ENCODE data around the gene VPREB3. TPM values are rescaled to one million over a fixed set of nuclear protein-coding genes. Genes with fewer than 3 reads are reported as not detected.
A peak's percentile ranks its signal among the peaks of the same experiment; 100 is the strongest.

Gene VPREB3
- total RNA-seq, 1 experiment from 2014 or later = not detected

DNA sequence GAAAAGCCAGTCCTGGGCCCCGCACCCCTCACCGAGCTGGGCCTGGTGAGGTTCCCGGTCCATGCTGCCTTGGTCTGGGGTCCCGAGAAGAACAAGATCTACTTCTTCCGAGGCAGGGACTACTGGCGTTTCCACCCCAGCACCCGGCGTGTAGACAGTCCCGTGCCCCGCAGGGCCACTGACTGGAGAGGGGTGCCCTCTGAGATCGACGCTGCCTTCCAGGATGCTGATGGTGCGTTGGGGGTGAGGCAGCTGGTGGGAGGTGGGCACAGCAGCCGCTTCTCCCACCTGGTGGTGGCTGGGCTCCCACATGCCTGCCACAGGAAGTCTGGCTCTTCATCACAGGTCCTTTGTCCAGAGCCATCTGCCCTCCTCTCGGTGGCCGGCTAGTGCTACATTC, 28.0 kb upstream of the VPREB3 start:
- Mint-ChIP-seq H3K4me1 (ENCODE audit: low read depth, unreplicated experiment) (peaks cover 8% of the 10 kb centered on the region), H3K9me3 (ENCODE audit: unreplicated experiment) (no peaks in the 10 kb centered on the region), H3K4me3 (ENCODE audit: unreplicated experiment) (no peak overlapping the region), H3K36me3 (ENCODE audit: insufficient read depth, unreplicated experiment) (peaks cover 5% of the 10 kb centered on the region), H3K27me3 (ENCODE audit: insufficient read depth, unreplicated experiment) (no peaks in the 10 kb centered on the region), H3K27ac (ENCODE audit: unreplicated experiment) (no peak overlapping the region)
- TF ChIP-seq, protein P1, sequence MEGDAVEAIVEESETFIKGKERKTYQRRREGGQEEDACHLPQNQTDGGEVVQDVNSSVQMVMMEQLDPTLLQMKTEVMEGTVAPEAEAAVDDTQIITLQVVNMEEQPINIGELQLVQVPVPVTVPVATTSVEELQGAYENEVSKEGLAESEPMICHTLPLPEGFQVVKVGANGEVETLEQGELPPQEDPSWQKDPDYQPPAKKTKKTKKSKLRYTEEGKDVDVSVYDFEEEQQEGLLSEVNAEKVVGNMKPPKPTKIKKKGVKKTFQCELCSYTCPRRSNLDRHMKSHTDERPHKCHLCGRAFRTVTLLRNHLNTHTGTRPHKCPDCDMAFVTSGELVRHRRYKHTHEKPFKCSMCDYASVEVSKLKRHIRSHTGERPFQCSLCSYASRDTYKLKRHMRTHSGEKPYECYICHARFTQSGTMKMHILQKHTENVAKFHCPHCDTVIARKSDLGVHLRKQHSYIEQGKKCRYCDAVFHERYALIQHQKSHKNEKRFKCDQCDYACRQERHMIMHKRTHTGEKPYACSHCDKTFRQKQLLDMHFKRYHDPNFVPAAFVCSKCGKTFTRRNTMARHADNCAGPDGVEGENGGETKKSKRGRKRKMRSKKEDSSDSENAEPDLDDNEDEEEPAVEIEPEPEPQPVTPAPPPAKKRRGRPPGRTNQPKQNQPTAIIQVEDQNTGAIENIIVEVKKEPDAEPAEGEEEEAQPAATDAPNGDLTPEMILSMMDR (IDR thresholded peaks at IDR 0.05; ENCODE audit: insufficient read depth in 1 of 2, low read depth in 1 of 2, low read length in 1 of 2, severe bottlenecking in 1 of 2, unreplicated experiment in 1 of 2) = no peak
- no peaks in the 10 kb centered on the region for H3K27me3 ChIP-seq (replicated peaks; ENCODE audit: control insufficient read depth, insufficient read depth, low read length)
- no TSS peak for BruUV-seq (replicated peaks)
- intact Hi-C loops (cut with micrococcal nuclease; ENCODE audit: unreplicated experiment) = no loop called here
- peaks cover 23% of the 10 kb centered on the region for H3K4me1 ChIP-seq
- H3K36me3 ChIP-seq (ENCODE audit: control insufficient read depth, insufficient read depth, low read length) = no peaks in the 10 kb centered on the region
- ChIA-PET CTCF (no interaction called here), POLR2A (no interaction called here)
- H3K9me3 ChIP-seq = no peaks in the 10 kb centered on the region
- no peak for DNase-seq
- H3K4me3 ChIP-seq (ENCODE audit: low read depth, low read length) = no peak overlapping the region

DNA sequence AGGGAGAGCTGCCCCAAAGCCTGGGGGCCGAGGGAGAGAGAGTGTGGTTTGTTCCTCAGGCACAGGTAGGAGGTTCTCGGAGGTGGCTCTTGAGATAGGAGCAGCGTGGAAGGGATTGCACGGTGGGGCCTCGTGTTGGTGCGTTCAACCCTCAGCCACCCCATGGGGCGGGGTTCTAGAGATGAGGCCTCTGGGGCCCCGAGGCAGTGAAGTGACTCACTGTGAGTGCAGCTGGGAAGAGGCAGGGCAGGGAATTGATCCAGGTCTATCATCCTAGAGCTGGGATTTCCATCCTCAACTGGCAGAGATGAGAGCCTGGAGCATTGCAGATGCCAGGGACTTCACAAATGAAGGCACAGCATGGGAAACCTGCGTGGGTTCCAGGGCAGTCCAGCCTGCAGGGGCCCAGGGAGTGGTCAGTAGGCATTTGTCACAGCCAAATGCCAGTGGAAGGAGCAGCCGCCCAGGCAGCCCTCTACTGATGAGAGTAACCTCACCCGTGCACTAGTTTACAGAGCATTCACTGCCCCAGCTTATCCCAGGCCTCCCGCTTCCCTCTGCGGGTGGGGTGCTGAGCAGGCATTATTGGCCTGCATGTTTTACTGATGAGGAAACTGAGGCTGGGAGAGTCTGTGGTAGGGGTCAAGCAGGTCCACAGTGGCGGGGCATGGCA, 27.4 kb upstream of the VPREB3 start:
- no peak overlapping the region for H3K4me3 ChIP-seq (ENCODE audit: low read depth, low read length)
- intact Hi-C loops (cut with micrococcal nuclease; ENCODE audit: unreplicated experiment) = no loop called here
- H3K4me1 ChIP-seq = peaks cover 23% of the 10 kb centered on the region
- Mint-ChIP-seq H3K27ac (ENCODE audit: unreplicated experiment) (peak overlapping the region; percentile 63), H3K27me3 (ENCODE audit: insufficient read depth, unreplicated experiment) (no peaks in the 10 kb centered on the region), H3K36me3 (ENCODE audit: insufficient read depth, unreplicated experiment) (peaks cover 5% of the 10 kb centered on the region), H3K4me3 (ENCODE audit: unreplicated experiment) (no peak overlapping the region), H3K9me3 (ENCODE audit: unreplicated experiment) (no peaks in the 10 kb centered on the region), H3K4me1 (ENCODE audit: low read depth, unreplicated experiment) (peaks cover 8% of the 10 kb centered on the region)
- BruUV-seq (replicated peaks) = no TSS peak
- ChIA-PET POLR2A (no interaction called here), CTCF (no interaction called here)
- no peaks in the 10 kb centered on the region for H3K27me3 ChIP-seq (replicated peaks; ENCODE audit: control insufficient read depth, insufficient read depth, low read length)
- no peaks in the 10 kb centered on the region for H3K36me3 ChIP-seq (ENCODE audit: control insufficient read depth, insufficient read depth, low read length)
- TF ChIP-seq, protein P1 (IDR thresholded peaks at IDR 0.05; ENCODE audit: insufficient read depth in 1 of 2, low read depth in 1 of 2, low read length in 1 of 2, severe bottlenecking in 1 of 2, unreplicated experiment in 1 of 2) = no peak
- no peaks in the 10 kb centered on the region for H3K9me3 ChIP-seq
- DNase-seq = peak; percentile 32 to 58

DNA sequence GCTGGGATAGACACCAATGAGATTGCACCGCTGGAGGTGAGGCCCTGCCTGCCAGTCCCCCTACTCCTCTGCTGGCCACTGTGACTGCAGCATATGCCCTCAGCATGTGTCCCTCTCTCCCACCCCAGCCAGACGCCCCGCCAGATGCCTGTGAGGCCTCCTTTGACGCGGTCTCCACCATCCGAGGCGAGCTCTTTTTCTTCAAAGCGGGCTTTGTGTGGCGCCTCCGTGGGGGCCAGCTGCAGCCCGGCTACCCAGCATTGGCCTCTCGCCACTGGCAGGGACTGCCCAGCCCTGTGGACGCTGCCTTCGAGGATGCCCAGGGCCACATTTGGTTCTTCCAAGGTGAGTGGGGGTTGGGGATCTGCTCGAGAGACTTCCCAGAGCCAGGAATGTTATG, 26.8 kb upstream of the VPREB3 start:
- no peak for DNase-seq
- Histone ChIP-seq H3K4me1 (peaks cover 18% of the 10 kb centered on the region), H3K4me3 (ENCODE audit: low read depth, low read length) (no peak overlapping the region), H3K36me3 (ENCODE audit: control insufficient read depth, insufficient read depth, low read length) (no peaks in the 10 kb centered on the region), H3K27me3 (replicated peaks; ENCODE audit: control insufficient read depth, insufficient read depth, low read length) (no peaks in the 10 kb centered on the region), H3K9me3 (no peaks in the 10 kb centered on the region)
- Mint-ChIP-seq H3K27ac (ENCODE audit: unreplicated experiment) (peak overlapping the region; percentile 63), H3K9me3 (ENCODE audit: unreplicated experiment) (no peaks in the 10 kb centered on the region), H3K36me3 (ENCODE audit: insufficient read depth, unreplicated experiment) (peaks cover 5% of the 10 kb centered on the region), H3K4me1 (ENCODE audit: low read depth, unreplicated experiment) (peaks cover 8% of the 10 kb centered on the region), H3K4me3 (ENCODE audit: unreplicated experiment) (no peak overlapping the region), H3K27me3 (ENCODE audit: insufficient read depth, unreplicated experiment) (no peaks in the 10 kb centered on the region)
- BruUV-seq (replicated peaks) = no TSS peak
- intact Hi-C loops (cut with micrococcal nuclease; ENCODE audit: unreplicated experiment) = no loop called here
- CTCF ChIA-PET = no interaction called here
- POLR2A ChIA-PET = no interaction called here
- TF ChIP-seq, protein P1 (IDR thresholded peaks at IDR 0.05; ENCODE audit: insufficient read depth in 1 of 2, low read depth in 1 of 2, low read length in 1 of 2, severe bottlenecking in 1 of 2, unreplicated experiment in 1 of 2) = no peak
